ENCODE measurements around the gene USP50. TPM values are rescaled to one million over a fixed set of nuclear protein-coding genes. Genes with fewer than 3 reads are reported as not detected.
A peak's percentile ranks its signal among the peaks of the same experiment; 100 is the strongest.

The USP50 gene
- total RNA-seq, 2 donors from 2014 or later = not detected

DNA sequence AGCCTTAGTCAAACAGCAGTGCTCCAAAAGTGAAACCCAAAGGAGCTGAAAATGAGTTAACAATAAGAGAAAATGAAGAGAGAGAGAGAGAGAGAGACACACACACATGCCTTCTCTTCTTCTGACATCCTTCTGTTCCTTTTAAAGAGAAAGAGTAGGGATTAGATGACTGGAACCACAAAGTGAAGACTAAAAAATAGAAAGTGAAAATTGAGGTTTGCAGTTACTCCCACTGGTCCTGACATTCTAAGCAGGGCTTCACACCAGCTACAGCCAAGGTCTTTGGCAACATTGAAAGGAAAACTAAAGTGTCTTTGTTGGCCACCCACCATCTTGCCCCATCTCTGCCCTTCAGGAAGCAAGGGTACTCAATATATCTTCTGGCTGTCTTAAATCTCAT is 59.2 kb downstream of the USP50 start:
- H3K4me1 Mint-ChIP-seq (ENCODE audit: low read depth in 2 of 2) = peaks cover 12 to 13% of the 10 kb centered on the region in 2 donors
- no peak overlapping the region for H3K4me3 Mint-ChIP-seq
- ATAC-seq (peak; percentile 71 to 93), DNase-seq (ENCODE audit: low spot score) (no peak)
- H3K9me3 Mint-ChIP-seq = no peaks in the 10 kb centered on the region
- peaks cover 19% of the 10 kb centered on the region for H3K36me3 Mint-ChIP-seq
- H3K27ac Mint-ChIP-seq = peak overlapping the region; percentile 36 to 79
- H3K27me3 Mint-ChIP-seq = no peaks in the 10 kb centered on the region

DNA sequence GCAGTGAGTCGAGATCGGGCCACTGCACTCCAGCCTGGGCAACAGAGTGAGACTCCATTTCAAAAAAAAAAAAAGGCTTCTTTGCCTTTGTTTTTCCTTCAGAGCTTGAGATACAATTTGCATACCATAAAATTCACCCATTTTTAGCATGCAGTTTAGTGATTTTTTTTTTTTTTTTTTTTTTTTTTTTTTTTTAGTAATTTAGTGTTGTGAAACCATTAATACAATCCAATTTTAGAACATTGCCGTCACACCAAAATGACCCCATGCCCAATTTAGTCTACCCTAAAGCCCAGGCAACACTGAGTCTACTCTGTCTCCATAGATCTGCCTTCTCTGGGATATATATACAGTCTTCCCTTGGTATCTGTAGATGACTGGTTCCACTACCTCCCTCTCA is 61.1 kb downstream of the USP50 start:
- Mint-ChIP-seq H3K4me3 (no peak overlapping the region), H3K27ac (no peak overlapping the region), H3K4me1 (ENCODE audit: low read depth in 2 of 2) (peaks cover 23 to 25% of the 10 kb centered on the region in 2 donors), H3K9me3 (no peaks in the 10 kb centered on the region), H3K27me3 (no peaks in the 10 kb centered on the region), H3K36me3 (peaks cover 33% of the 10 kb centered on the region)
- ATAC-seq (no peak), DNase-seq (ENCODE audit: low spot score) (no peak)

DNA sequence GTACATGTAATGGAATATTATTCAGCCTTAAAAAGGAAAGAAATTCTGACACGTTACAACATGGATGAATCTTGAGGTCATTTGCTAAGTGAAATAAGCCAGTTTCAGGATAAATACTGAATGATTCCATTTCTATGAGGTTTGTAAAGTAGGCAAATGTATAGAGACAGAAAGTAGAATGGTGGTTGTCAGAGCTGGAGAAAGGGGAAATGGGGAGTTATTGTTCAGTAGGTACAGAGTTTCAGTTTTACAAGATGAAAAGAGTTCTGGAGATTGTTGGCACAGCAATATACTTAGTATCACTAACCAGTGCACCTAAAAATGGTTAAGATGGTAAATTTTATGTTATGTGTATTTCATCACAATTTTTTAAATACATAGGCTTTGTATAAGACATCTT is 61.7 kb downstream of the USP50 start:
- no peak overlapping the region for H3K27ac Mint-ChIP-seq

DNA sequence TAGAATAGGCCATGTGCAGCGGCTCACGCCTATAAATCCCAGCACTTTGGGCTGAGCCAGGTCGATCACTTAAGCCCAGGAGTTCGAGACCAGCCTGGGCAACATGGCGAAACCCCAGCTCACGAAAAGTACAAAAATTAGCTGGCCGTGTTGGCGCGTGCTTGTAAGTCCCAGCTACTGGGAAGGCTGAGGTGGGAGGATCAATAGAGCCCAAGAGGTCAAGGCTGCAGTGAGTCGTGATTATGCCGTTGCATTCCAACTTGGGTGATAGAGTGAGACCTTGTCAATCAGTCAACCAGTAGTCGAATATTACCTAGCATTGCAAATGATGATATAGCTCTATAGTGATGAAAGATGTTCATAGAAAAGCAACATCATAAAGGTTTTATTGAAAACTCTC is 70.3 kb downstream of the USP50 start:
- no peak for ATAC-seq

More for the DNA sequence above, 61.7 kb downstream of the USP50 start:
- Mint-ChIP-seq H3K4me3 (no peak overlapping the region), H3K4me1 (ENCODE audit: low read depth in 2 of 2) (peaks cover 23 to 26% of the 10 kb centered on the region in 2 donors), H3K36me3 (peaks cover 31% of the 10 kb centered on the region), H3K9me3 (no peaks in the 10 kb centered on the region), H3K27me3 (no peaks in the 10 kb centered on the region)
- DNase-seq (ENCODE audit: low spot score) (no peak), ATAC-seq (no peak)

DNA sequence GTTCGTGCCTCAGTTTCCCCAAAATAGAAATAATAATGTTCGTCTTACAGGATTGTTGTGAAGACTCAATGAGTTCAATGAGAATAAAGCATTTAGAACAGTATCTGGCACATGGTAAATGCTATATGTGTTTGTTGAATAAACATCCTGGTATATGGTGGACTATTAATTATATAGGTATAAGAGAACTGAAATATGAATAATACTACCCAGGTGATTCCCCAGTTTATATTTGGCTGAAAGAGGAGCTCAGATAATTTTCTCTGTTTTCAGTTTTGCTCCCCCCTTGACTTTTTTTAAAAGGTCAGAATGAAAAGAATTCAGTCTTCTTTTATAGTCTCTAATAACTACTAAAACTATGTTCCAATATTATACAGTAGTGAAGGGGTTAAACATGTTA is 75.4 kb downstream of the USP50 start:
- H3K36me3 Mint-ChIP-seq = peaks cover 24% of the 10 kb centered on the region
- ATAC-seq (no peak), DNase-seq (ENCODE audit: low spot score) (no peak)
- peaks cover 0 to 3% of the 10 kb centered on the region in 2 donors for H3K4me1 Mint-ChIP-seq (ENCODE audit: low read depth in 2 of 2)
- no peaks in the 10 kb centered on the region for H3K27me3 Mint-ChIP-seq
- no peaks in the 10 kb centered on the region for H3K9me3 Mint-ChIP-seq
- H3K4me3 Mint-ChIP-seq = no peak overlapping the region
- no peak overlapping the region for H3K27ac Mint-ChIP-seq

More for the DNA sequence above, 70.3 kb downstream of the USP50 start:
- peaks cover 8 to 9% of the 10 kb centered on the region in 2 donors for H3K4me1 Mint-ChIP-seq (ENCODE audit: low read depth in 2 of 2)
- DNase-seq (ENCODE audit: low spot score) = no peak
- peaks cover 26% of the 10 kb centered on the region for H3K36me3 Mint-ChIP-seq
- no peak overlapping the region for H3K27ac Mint-ChIP-seq
- H3K27me3 Mint-ChIP-seq = no peaks in the 10 kb centered on the region
- no peak overlapping the region for H3K4me3 Mint-ChIP-seq
- H3K9me3 Mint-ChIP-seq = no peaks in the 10 kb centered on the region

DNA sequence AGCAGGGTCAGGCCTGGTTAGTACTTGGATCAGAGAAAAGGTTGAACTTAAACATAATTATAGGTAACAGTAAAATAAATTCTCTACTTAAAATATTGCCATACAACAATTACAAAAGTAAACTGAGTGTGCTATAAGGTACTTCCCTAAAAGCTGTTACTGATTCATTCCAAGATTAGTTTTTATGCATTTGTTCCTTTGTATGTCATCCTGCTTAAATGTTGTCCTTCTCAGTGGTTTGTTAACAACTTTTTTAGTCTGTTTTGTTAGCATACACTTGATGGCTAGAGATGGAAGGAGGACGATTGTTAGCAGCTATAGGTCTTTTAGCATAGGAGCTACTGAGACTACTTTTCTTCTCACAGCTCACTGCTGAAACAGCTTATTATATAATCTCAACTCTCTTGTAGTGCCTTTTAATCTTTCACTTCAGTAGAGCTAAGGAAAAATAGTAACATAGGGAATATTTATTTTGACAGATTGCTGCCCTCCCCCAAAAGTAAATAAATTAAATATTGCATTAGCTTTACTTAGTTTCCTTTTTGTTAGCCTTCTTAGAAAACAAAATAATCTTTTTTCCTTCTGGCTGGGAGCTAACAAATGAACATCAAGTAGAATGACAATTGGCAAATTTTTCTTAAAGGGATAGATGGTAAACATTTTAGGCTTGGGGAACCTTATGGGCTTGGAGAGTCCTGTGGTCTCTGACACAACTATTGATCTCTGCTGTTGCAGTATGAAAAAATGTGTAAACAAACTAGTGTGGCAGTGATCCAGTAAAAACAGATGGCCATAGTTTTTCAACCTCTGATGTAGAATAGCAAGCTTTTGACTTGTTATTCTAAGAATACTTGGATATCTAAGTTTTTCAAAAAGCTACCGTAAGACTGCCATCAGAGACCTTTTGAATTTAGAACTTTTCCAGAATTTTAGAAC is 82.8 kb downstream of the USP50 start:
- peak in 1 of 2 donors; percentile 43 for ATAC-seq
- no peak overlapping the region for H3K4me3 Mint-ChIP-seq
- DNase-seq (ENCODE audit: low spot score) = no peak
- H3K36me3 Mint-ChIP-seq = peaks cover 11% of the 10 kb centered on the region
- peaks cover 5 to 13% of the 10 kb centered on the region in 2 donors for H3K4me1 Mint-ChIP-seq (ENCODE audit: low read depth in 2 of 2)
- H3K27ac Mint-ChIP-seq = peak overlapping the region in 1 of 2 donors; percentile 34
- H3K27me3 Mint-ChIP-seq = no peaks in the 10 kb centered on the region
- H3K9me3 Mint-ChIP-seq = no peaks in the 10 kb centered on the region

DNA sequence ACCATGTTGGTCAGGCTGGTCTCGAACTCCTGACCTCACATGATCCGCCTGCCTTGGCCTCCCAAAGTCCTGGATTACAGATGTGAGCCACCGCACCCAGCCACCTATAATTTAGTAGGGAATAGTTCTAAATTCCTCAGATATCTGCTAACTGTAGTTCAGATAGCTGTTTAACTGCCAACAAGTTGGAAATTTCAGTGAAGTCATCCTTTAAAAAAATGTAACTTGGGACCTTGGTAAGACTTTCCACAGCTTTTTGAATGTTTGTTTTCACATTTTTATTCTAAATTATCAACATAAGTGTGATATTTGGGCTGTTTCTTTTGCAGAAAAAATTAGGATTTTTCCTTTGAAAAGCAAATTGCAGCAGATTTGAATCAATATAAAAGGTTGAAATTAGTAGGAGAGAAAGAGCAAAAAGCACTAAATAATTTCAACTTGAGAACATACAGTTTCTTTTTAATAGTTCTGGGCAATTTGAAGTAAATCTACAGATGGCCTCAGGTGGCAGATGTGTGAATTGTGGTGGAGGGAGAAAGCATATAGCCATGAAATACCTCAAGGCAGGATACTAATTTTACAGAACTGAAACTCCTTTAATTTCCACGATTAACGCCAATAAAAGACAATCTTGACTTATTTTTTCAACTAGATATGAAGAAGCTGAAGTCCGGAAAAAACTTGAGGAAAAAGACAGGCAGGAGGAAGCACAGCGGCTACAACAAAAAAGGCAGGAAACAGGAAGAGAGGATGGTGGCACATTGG is 87.9 kb downstream of the USP50 start:
- Mint-ChIP-seq H3K4me1 (ENCODE audit: low read depth in 2 of 2) (peaks cover 12 to 19% of the 10 kb centered on the region in 2 donors), H3K36me3 (peaks cover 19% of the 10 kb centered on the region), H3K9me3 (no peaks in the 10 kb centered on the region), H3K4me3 (no peak overlapping the region), H3K27ac (no peak overlapping the region), H3K27me3 (no peaks in the 10 kb centered on the region)
- ATAC-seq = no peak
- no peak for DNase-seq (ENCODE audit: low spot score)

DNA sequence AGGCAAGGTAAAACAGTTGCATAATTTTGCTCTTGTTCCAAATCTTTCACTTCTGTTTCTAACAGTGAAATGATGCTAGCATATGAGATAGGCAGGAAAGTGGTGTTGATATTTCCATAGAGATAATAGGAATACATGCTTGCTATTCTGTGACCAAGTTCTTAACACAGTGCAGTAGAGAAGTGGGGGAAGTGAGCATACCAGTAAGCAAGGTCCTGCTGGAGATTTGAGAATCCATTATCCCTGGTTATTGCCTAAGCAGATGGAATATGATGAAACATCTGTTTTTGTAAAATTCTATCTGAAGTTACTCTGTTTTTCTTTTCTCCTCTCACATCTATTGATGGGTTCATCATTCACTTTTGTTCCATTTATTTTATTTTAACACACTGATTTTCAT is 93.5 kb downstream of the USP50 start:
- no peaks in the 10 kb centered on the region for H3K27me3 Mint-ChIP-seq
- peaks cover 18% of the 10 kb centered on the region for H3K36me3 Mint-ChIP-seq
- H3K27ac Mint-ChIP-seq = no peak overlapping the region
- H3K4me3 Mint-ChIP-seq = no peak overlapping the region
- peaks cover 14 to 18% of the 10 kb centered on the region in 2 donors for H3K4me1 Mint-ChIP-seq (ENCODE audit: low read depth in 2 of 2)
- no peak for DNase-seq (ENCODE audit: low spot score)
- ATAC-seq = no peak
- H3K9me3 Mint-ChIP-seq = no peaks in the 10 kb centered on the region

Other genes with a start within 250 kb of the USP50 start
- 10 to 100 TPM; 43.2 to 45.1 TPM for gene GABPB1, start 191.5 kb downstream of the USP50 start, total RNA-seq
- gene USP8, start 122.3 kb downstream of the USP50 start, total RNA-seq = 10 to 100 TPM; 61.1 to 72.0 TPM
- 10 to 100 TPM; 31.7 to 64.0 TPM for gene TRPM7, start 140.1 kb upstream of the USP50 start, total RNA-seq
- gene SPPL2A, start 219.0 kb upstream of the USP50 start, total RNA-seq = 100 to 1,000 TPM; 121 to 201 TPM

Data from natural killer cell treated with Interleukin-12 subunit alpha and Interleukin-12 subunit beta and Interleukin-15 and Interleukin-18, amount 100 ng/mL, for 72 hours (primary cell).